T-helper 2 cell treated with Interferon-gamma antibody and Interleukin-4, amounts not matched to agents 100 ng/mL and 5 ng/mL, for 36 hours (primary cell): ENCODE measurements around the gene DDX54. TPM values are rescaled to one million over a fixed set of nuclear protein-coding genes. Genes with fewer than 3 reads are reported as not detected.
"Not testable (repeated sequence)": the region's sequence is repeated elsewhere in the genome, so short reads cannot be mapped to it uniquely, and the experiment has no call there.

Experiments
- intact Hi-C: fragments of 100-400 bp; cut with micrococcal nuclease; formaldehyde crosslinking; loops from one replicate; pipeline ENCODE4 v1.15.1; 2023
- total RNA-seq: library from RNA; stranded (reverse); gene quantifications from 2 replicates; pipeline ENCODE4 v1.2.3, GENCODE V29; 2022

The DDX54 gene
- total RNA-seq, 1 donor from 2014 or later, result 76.4 TPM

GRCh38 chr12:113145720-113146551 is 39.3 kb downstream of the DDX54 start:
- intact Hi-C loops, result no loop called here

- intact Hi-C loops, result no loop called here
Measured at GRCh38 chr12:113144806-113145205, 40.5 kb downstream of the DDX54 start.

- intact Hi-C loops, result no loop called here
Measured at GRCh38 chr12:113143959-113144358, 41.3 kb downstream of the DDX54 start.

- intact Hi-C loops, result no loop called here
Measured at GRCh38 chr12:113142886-113143332, 42.4 kb downstream of the DDX54 start.

- intact Hi-C loops, result no loop called here
Measured at GRCh38 chr12:113142173-113142885, 42.9 kb downstream of the DDX54 start.

GRCh38 chr12:113141716-113142115 is 43.6 kb downstream of the DDX54 start:
- intact Hi-C loops, result not testable (repeated sequence)

GRCh38 chr12:113140706-113141105 is 44.6 kb downstream of the DDX54 start:
- intact Hi-C loops, result no loop called here

GRCh38 chr12:113138826-113139225 is 46.5 kb downstream of the DDX54 start:
- intact Hi-C loops, result loop anchor here (5.0 kb wide), 1 partner anchor 43 kb away; no protein-coding TSS in a partner anchor

GRCh38 chr12:113137861-113138783 is 47.2 kb downstream of the DDX54 start:
- intact Hi-C loops, result loop anchor here (2.0 to 5.0 kb wide), 2 partner anchors 15 to 44 kb away; no protein-coding TSS in a partner anchor

- intact Hi-C loops, result loop anchor here (2.0 to 5.0 kb wide), 2 partner anchors 16 to 45 kb away; no protein-coding TSS in a partner anchor
Measured at GRCh38 chr12:113136990-113137511, 48.2 kb downstream of the DDX54 start.

- intact Hi-C loops, result loop anchor here (2.0 to 5.0 kb wide), 2 partner anchors 16 to 46 kb away; no protein-coding TSS in a partner anchor
Measured at GRCh38 chr12:113136128-113136989, 48.9 kb downstream of the DDX54 start.

- intact Hi-C loops, result loop anchor here (2.0 to 5.0 kb wide), 2 partner anchors 17 to 47 kb away; no protein-coding TSS in a partner anchor
Measured at GRCh38 chr12:113135178-113136127, 49.8 kb downstream of the DDX54 start, which contains the start of gene RASAL1. Gene RASAL1, minus strand, starts transcription at chr12:113135761. Its CDS starts 299 bp downstream, at chr12:113135462.

GRCh38 chr12:113134521-113134951 is 50.7 kb downstream of the DDX54 start:
- intact Hi-C loops, result no loop called here

- intact Hi-C loops, result no loop called here
Measured at GRCh38 chr12:113134071-113134470, 51.2 kb downstream of the DDX54 start.

GRCh38 chr12:113133666-113134065 is 51.6 kb downstream of the DDX54 start:
- intact Hi-C loops, result no loop called here

GRCh38 chr12:113133036-113133435 is 52.2 kb downstream of the DDX54 start:
- intact Hi-C loops, result no loop called here

GRCh38 chr12:113131556-113131955 is 53.7 kb downstream of the DDX54 start:
- intact Hi-C loops, result no loop called here

- intact Hi-C loops, result no loop called here
Measured at GRCh38 chr12:113130457-113131135, 54.7 kb downstream of the DDX54 start.
